ENCODE results near the gene RAP1GAP. TPM values are rescaled to one million over a fixed set of nuclear protein-coding genes. Genes with fewer than 3 reads are reported as not detected.

The RAP1GAP gene
- total and polyA plus RNA-seq, 9 of the 15 experiments (the other 6 are each of a cell fraction or from before 2014, with no cell fraction given): 0.29 to 30.2 (median 19.2) TPM

DNA sequence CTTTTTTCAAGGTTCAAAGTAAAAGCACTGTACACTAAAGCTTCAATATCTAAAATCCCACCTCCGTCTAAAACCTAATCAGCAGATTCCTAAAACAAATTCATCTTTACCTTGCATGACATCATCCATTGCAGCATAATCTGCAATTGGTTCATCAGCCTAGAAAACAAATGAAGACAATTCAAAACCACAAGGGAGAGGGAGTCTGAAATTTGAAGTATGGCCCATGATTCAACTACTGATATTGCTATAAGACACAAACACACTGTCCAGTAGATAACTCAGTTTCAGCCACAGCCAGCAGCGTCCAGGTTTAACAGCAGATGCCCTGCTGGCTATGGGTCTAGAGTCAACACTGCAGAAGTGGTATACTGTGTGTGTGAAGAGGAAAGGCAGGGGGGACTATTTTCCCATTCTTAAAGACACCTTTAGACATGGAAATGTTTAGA, 17.9 kb upstream of the RAP1GAP start (continued):
- TF ChIP-seq ATF7 (IDR thresholded peaks at IDR 0.05) (peak; percentile 98), SMARCA4 (IDR thresholded peaks at IDR 0.05) (peak; percentile 88), ZNF197 (CRISPR knock-in tag; IDR thresholded peaks at IDR 0.05; ENCODE audit: low read depth) (no peak; the same call in 1 of the 2 replicates), NFE2 (IDR thresholded peaks at IDR 0.05; ENCODE audit: low read depth) (peak; percentile 37; the same call in 1 of the 2 replicates), SMARCC2 (IDR thresholded peaks at IDR 0.05; ENCODE audit: low read depth) (peak; percentile 38; the same call in 1 of the 2 replicates), TBP (optimal IDR thresholded peaks at IDR 0.05; ENCODE audit: low read depth, low read length) (peak; percentile 51), MYBL2 (IDR thresholded peaks at IDR 0.05; ENCODE audit: low read depth) (peak; percentile 72), MYBL2 (CRISPR knock-in tag; IDR thresholded peaks at IDR 0.05; ENCODE audit: borderline replicate concordance) (no peak), GMEB1 (CRISPR knock-in tag; IDR thresholded peaks at IDR 0.05) (no peak), TARDBP (IDR thresholded peaks at IDR 0.05) (no peak), MBD1 (CRISPR knock-in tag; IDR thresholded peaks at IDR 0.05) (no peak), LEF1 (IDR thresholded peaks at IDR 0.05) (peak; percentile 67), ZEB2 (IDR thresholded peaks at IDR 0.05) (peak; percentile 83), EP300 (IDR thresholded peaks at IDR 0.05; ENCODE audit: low read length) (peak; percentile 85), MTA3 (IDR thresholded peaks at IDR 0.05; ENCODE audit: borderline replicate concordance) (peak; percentile 50; the same call in 1 of the 2 replicates), CBFA2T3 (IDR thresholded peaks at IDR 0.05) (peak; percentile 92), TCF3 (CRISPR knock-in tag; IDR thresholded peaks at IDR 0.05) (peak; percentile 87), ATF1 (CRISPR knock-in tag; IDR thresholded peaks at IDR 0.05) (no peak), ATF1 (tag; IDR thresholded peaks at IDR 0.05) (peak; percentile 41)
- TF ChIP-seq, protein P1, sequence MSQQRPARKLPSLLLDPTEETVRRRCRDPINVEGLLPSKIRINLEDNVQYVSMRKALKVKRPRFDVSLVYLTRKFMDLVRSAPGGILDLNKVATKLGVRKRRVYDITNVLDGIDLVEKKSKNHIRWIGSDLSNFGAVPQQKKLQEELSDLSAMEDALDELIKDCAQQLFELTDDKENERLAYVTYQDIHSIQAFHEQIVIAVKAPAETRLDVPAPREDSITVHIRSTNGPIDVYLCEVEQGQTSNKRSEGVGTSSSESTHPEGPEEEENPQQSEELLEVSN (IDR thresholded peaks at IDR 0.05; ENCODE audit: borderline replicate concordance in 1 of 2, extremely low read depth in 1 of 2, insufficient read depth in 1 of 2, insufficient read length in 1 of 2, low read depth in 1 of 2, low read length in 1 of 2, poor library complexity in 1 of 2, severe bottlenecking in 1 of 2): peak in 1 of 2 experiments; percentile 13
- TF ChIP-seq, protein P2, sequence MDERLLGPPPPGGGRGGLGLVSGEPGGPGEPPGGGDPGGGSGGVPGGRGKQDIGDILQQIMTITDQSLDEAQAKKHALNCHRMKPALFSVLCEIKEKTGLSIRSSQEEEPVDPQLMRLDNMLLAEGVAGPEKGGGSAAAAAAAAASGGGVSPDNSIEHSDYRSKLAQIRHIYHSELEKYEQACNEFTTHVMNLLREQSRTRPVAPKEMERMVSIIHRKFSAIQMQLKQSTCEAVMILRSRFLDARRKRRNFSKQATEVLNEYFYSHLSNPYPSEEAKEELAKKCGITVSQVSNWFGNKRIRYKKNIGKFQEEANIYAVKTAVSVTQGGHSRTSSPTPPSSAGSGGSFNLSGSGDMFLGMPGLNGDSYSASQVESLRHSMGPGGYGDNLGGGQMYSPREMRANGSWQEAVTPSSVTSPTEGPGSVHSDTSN (CRISPR knock-in tag; IDR thresholded peaks at IDR 0.05; ENCODE audit: low read depth): no peak
- TF ChIP-seq, protein P2 (tag; conservative IDR thresholded peaks at IDR 0.05; ENCODE audit: low read depth): peak; percentile 58
- TF ChIP-seq, protein P3, sequence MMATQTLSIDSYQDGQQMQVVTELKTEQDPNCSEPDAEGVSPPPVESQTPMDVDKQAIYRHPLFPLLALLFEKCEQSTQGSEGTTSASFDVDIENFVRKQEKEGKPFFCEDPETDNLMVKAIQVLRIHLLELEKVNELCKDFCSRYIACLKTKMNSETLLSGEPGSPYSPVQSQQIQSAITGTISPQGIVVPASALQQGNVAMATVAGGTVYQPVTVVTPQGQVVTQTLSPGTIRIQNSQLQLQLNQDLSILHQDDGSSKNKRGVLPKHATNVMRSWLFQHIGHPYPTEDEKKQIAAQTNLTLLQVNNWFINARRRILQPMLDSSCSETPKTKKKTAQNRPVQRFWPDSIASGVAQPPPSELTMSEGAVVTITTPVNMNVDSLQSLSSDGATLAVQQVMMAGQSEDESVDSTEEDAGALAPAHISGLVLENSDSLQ (IDR thresholded peaks at IDR 0.05): peak; percentile 51

Measured in K562 (cell line).